Uterus (tissue), 2 donors: ENCODE measurements around the gene CCR4.

Experiments
- POLR2A ChIP-seq, 2 donors: fragments of 450-650 bp; IDR thresholded peaks; one replicate each; pipeline ENCODE4 v1.6.1; 2016; ENCODE audit warnings: antibody characterized with exemption in 2 of 2, mild to moderate bottlenecking in 1 of 2, moderate library complexity in 1 of 2
- TF ChIP-seq, protein P1 (sequence below), 4 experiments: fragments of 200-600 bp in 2 of 4; fragments of 450-650 bp in 2 of 4; sonication (generic) in 2 of 4; IDR thresholded peaks; one replicate each; pipeline ENCODE4 v1.5.1; 2016 to 2019; ENCODE audit warnings: antibody characterized with exemption in 4 of 4, mild to moderate bottlenecking in 2 of 4, moderate library complexity in 1 of 4

DNA sequence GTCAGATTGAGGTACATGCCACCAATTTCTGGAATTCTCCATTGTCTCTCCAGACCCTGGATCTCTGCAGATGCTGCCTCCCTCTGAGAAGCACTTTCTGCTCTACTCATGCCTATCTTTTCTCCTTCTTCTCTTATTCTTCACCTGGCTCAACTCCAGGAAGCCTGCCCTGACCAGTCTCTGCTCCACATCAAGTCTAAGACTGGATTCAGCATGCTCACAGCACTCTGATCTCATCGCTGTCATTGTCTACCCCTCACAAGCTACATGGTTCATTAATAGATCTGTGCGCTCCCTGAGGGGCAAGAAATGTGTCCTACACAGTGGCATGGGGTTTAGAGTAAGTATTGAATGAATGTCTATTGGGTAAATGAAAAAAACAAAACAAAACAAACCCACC lies 38.7 kb downstream of the CCR4 start:
- TF ChIP-seq, protein P1, sequence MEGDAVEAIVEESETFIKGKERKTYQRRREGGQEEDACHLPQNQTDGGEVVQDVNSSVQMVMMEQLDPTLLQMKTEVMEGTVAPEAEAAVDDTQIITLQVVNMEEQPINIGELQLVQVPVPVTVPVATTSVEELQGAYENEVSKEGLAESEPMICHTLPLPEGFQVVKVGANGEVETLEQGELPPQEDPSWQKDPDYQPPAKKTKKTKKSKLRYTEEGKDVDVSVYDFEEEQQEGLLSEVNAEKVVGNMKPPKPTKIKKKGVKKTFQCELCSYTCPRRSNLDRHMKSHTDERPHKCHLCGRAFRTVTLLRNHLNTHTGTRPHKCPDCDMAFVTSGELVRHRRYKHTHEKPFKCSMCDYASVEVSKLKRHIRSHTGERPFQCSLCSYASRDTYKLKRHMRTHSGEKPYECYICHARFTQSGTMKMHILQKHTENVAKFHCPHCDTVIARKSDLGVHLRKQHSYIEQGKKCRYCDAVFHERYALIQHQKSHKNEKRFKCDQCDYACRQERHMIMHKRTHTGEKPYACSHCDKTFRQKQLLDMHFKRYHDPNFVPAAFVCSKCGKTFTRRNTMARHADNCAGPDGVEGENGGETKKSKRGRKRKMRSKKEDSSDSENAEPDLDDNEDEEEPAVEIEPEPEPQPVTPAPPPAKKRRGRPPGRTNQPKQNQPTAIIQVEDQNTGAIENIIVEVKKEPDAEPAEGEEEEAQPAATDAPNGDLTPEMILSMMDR (IDR thresholded peaks at IDR 0.05) = no peak
- TF ChIP-seq POLR2A (IDR thresholded peaks at IDR 0.05) = no peak
